Psoas muscle (tissue), 8 donors: ENCODE data around the gene SPSB4. TPM values are rescaled to one million over a fixed set of nuclear protein-coding genes. Genes with fewer than 3 reads are reported as not detected.

Experiments
- ATAC-seq, 4 donors: fragments of 200-7000 bp; cut with Tn5 transposase; one replicate each; pipeline ENCODE4 v1.9.1; 2020; ENCODE audit warnings: moderate library complexity in 3 of 4, mild to moderate bottlenecking in 2 of 4
- DNase-seq, 2 donors: peaks; one replicate each; pipeline ENCODE4 v3.0.0-alpha.2; 2020
- H3K27ac ChIP-seq: fragments of 200-600 bp; one replicate; pipeline ENCODE4 v1.8.0; 2022
- H3K27me3 ChIP-seq, 3 donors: fragments of 200-600 bp in 1 of 3; one replicate each; pipeline versions ENCODE4 v1.6.1 to v1.8.0; 2013 to 2022; ENCODE audit warnings: low read length in 2 of 3, mild to moderate bottlenecking in 2 of 3, moderate library complexity in 1 of 3; ENCODE audit not compliant: insufficient read depth in 3 of 3
- H3K36me3 ChIP-seq, 2 donors: fragments of 200-600 bp in 1 of 2; one replicate each; pipeline versions ENCODE4 v1.6.1 to v1.8.0; 2013 to 2022; ENCODE audit warnings: low read depth in 1 of 2, mild to moderate bottlenecking in 1 of 2, moderate library complexity in 1 of 2; ENCODE audit not compliant: insufficient read depth in 1 of 2
- H3K4me1 ChIP-seq: fragments of 200-600 bp; one replicate; pipeline ENCODE4 v1.8.0; 2022
- H3K4me3 ChIP-seq: fragments of 200-600 bp; one replicate; pipeline ENCODE4 v1.8.0; 2022; ENCODE audit warnings: mild to moderate bottlenecking
- H3K9me3 ChIP-seq: fragments of 200-600 bp; one replicate; pipeline ENCODE4 v1.8.0; 2022
- CTCF ChIP-seq: fragments of 200-600 bp; IDR thresholded peaks from one replicate; pipeline ENCODE4 v1.8.0; 2022; ENCODE audit warnings: antibody characterized with exemption
- WGBS, 3 donors: extraction: QIAGEN DNeasy Blood & Tissue Kit; methylation state at CpG; one replicate each; pipeline versions ENCODE4 v1.1.6 to v1.1.7; 2013; 5-methylcytosine and 5-hydroxymethylcytosine counted together
- intact Hi-C, 2 donors: fragments of 100-400 bp; cut with DNase I; formaldehyde crosslinking; loops; one replicate each; pipeline versions ENCODE4 v1.11.0 to v1.14.2; 2022
- polyA plus RNA-seq, 3 donors: library from polyadenylated mRNA; stranded (reverse); fragments of 200-250 nt; gene quantifications; one replicate each; pipeline ENCODE4 v1.2.3, GENCODE V29; 2013
- total RNA-seq, 4 donors: library from RNA; stranded (reverse); fragmentation: NEBNext Ultra II Directional in 2 of 4; extraction: Animal tissue kit (Norgen Biotek cat#: 25700) in 2 of 4; gene quantifications; one replicate each; pipeline versions ENCODE4 v1.2.1 to v1.2.4, GENCODE V29; 2021 to 2023
- donor health status: healthy with polysubstance abuse.
- donor health status: DM: no; HTN: no; CAD: no; lungs with moderate emphysema.
- donor health status: Bipolar disorder and iron deficiency.
- donor health status: healthy.
- donor health status: DM: yes; HTN: yes; CAD: no.
- donor health status: DM: no; HTN: no; CAD: no.
- donor health status: DM: no; HTN: no; CAD: no.
- donor health status: DM: yes; HTN: yes; CAD: no.

SPSB4 gene
- total and polyA plus RNA-seq, 7 donors = 0.39 to 1.9 (median 0.59) TPM

GRCh38 chr3:141152801-141153678 lies 101.9 kb downstream of the SPSB4 start:
- ATAC-seq (no peak), DNase-seq (no peak)

GRCh38 chr3:141153679-141153966 lies 102.5 kb downstream of the SPSB4 start:
- 72 to 95% (median 78%) methylated on average over 1 of the region's 1 CpG for WGBS, 3 donors
- H3K27ac ChIP-seq = no peak overlapping the region
- no peak for TF ChIP-seq CTCF

More at GRCh38 chr3:141152801-141153678, 101.9 kb downstream of the SPSB4 start:
- 68 to 77% (median 74%) methylated on average over 7 of the region's 7 CpGs for WGBS, 3 donors
- intact Hi-C loops = no loop called here
- no peak overlapping the region for H3K27ac ChIP-seq
- no peak for TF ChIP-seq CTCF
- no peaks in the 10 kb centered on the region for H3K27me3 ChIP-seq
- no peaks in the 10 kb centered on the region for H3K4me1 ChIP-seq
- no peak overlapping the region for H3K4me3 ChIP-seq
- no peaks in the 10 kb centered on the region for H3K9me3 ChIP-seq
- H3K36me3 ChIP-seq = no peaks in the 10 kb centered on the region

GRCh38 chr3:141164852-141165251 lies 113.7 kb downstream of the SPSB4 start:
- Histone ChIP-seq H3K4me1 (no peaks in the 10 kb centered on the region), H3K27me3 (no peaks in the 10 kb centered on the region), H3K27ac (no peak overlapping the region), H3K36me3 (no peaks in the 10 kb centered on the region), H3K9me3 (peaks cover 15% of the 10 kb centered on the region), H3K4me3 (no peak overlapping the region)
- WGBS, 3 donors = 34 to 45% (median 40%) methylated on average over 5 of the region's 5 CpGs
- DNase-seq = no peak
- intact Hi-C loops = no loop called here
- TF ChIP-seq CTCF = no peak
- ATAC-seq = no peak

More at GRCh38 chr3:141153679-141153966, 102.5 kb downstream of the SPSB4 start:
- Histone ChIP-seq H3K27me3 (no peaks in the 10 kb centered on the region), H3K9me3 (no peaks in the 10 kb centered on the region), H3K36me3 (no peaks in the 10 kb centered on the region), H3K4me1 (no peaks in the 10 kb centered on the region), H3K4me3 (no peak overlapping the region)
- ATAC-seq = no peak
- intact Hi-C loops = no loop called here
- DNase-seq = no peak

- H3K4me1 ChIP-seq = no peaks in the 10 kb centered on the region
- H3K36me3 ChIP-seq = no peaks in the 10 kb centered on the region
- H3K27me3 ChIP-seq = no peaks in the 10 kb centered on the region
- no peak for DNase-seq
- 94 to 98% (median 96%) methylated on average over 4 of the region's 4 CpGs for WGBS, 3 donors
- no peak for ATAC-seq
- intact Hi-C loops = no loop called here
- TF ChIP-seq CTCF = no peak
- H3K9me3 ChIP-seq = no peaks in the 10 kb centered on the region
- no peak overlapping the region for H3K4me3 ChIP-seq
- no peak overlapping the region for H3K27ac ChIP-seq
Observed at GRCh38 chr3:141167681-141168080, 116.5 kb downstream of the SPSB4 start.
